ENCODE results near the gene RGS1. TPM values are rescaled to one million over a fixed set of nuclear protein-coding genes. Genes with fewer than 3 reads are reported as not detected.
A peak's percentile ranks its signal among the peaks of the same experiment; 100 is the strongest.
"Not testable (repeated sequence)": the region's sequence is repeated elsewhere in the genome, so short reads cannot be mapped to it uniquely, and the experiment has no call there.

The RGS1 gene
- total RNA-seq, 5 donors from 2014 or later (not counting 1 experiment from before 2014, with no cell fraction given): 7.1 to 439 (median 15.3) TPM

DNA sequence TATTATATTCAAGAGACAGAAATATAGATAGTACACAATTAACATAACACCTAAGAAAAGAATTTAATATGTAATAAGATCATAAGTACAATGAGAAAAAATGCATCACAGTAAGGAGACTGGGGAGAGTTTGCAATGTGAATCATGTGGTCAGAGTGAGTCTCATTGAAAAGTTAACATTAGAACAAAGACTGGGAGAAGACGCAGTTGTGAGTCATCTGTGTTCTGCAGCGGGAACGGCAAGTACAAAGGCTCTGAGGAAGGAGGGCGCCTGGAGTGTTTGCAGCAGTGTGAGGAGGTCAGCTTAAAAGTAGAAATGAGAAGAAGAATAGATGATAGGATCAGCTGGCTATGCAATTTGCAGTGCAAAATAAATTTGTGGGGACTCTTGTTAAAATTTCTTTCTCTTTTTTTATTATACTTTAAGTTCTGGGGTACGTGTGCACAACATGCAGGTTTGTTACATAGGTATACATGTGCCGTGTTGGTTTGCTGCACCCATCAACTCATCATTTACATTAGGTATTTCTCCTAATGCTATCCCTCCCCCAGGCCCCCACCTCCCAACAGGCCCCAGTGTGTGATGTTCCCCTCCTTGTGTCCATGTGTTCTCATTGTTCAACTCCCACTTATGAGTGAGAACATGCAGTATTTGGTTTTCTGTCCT, 44.4 kb upstream of the RGS1 start:
- H3K27ac ChIP-seq (ENCODE audit: low read length); H3K4me3 Mint-ChIP-seq; H3K27me3 Mint-ChIP-seq; H3K9me3 ChIP-seq; POLR2A ChIA-PET; H3K4me3 ChIP-seq (ENCODE audit: control insufficient read depth in 1 of 2, extremely low read depth in 1 of 2, low read length in 1 of 2); H3K36me3 ChIP-seq (ENCODE audit: control insufficient read depth in 2 of 2, extremely low read depth in 1 of 2, insufficient read depth in 1 of 2, low read length in 1 of 2); CTCF ChIA-PET; H3K36me3 Mint-ChIP-seq; H3K4me1 ChIP-seq (ENCODE audit: control insufficient read depth in 1 of 2, extremely low read depth in 1 of 2, insufficient read depth in 2 of 2, low read length in 2 of 2); H3K9me3 Mint-ChIP-seq; H3K27me3 ChIP-seq (replicated peaks in 1 of 2; ENCODE audit: control insufficient read depth in 2 of 2, extremely low read depth in 1 of 2, insufficient read depth in 2 of 2, low read length in 1 of 2): not testable (repeated sequence)
- Mint-ChIP-seq H3K27ac (peak overlapping the region in 1 of 2 donors; percentile 8), H3K4me1 (peaks cover 21 to 36% (median 28%) of the 10 kb centered on the region in 3 donors)
- DNase-seq (peak in 23 of 35 experiments; percentile 12 to 61 (median 22)), ATAC-seq (replicated peaks in 1 of 4) (peak; percentile 95 to 98 (median 96))
- 7% methylated on average over 4 of the region's 6 CpGs for WGBS (ENCODE audit: insufficient coverage)

DNA sequence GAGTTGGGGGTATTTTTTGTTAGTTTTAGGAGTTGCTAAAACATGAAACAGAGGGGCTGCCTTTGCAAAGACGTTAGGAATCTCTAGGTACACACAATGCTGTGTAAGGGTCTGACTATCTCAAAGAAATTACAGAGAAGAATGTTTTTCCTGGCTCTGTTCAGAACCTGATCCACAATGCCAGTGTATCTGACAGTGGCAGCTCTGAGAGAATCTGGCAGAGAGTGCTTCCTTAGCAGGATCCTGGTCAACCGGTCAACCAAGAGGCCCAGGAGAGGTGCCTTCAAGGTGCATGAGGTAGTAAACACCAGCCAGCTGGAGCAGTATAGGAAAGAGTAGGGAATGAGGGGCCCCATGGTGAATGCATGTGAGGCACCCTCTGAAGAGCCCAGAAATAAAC, 40.9 kb upstream of the RGS1 start:
- H3K4me3 ChIP-seq (ENCODE audit: control insufficient read depth in 1 of 2, extremely low read depth in 1 of 2, low read length in 1 of 2): no peak overlapping the region
- POLR2A ChIA-PET: no interaction called here
- no peak overlapping the region for H3K27ac ChIP-seq (ENCODE audit: low read length)
- no peaks in the 10 kb centered on the region for H3K9me3 ChIP-seq
- H3K27me3 Mint-ChIP-seq: no peaks in the 10 kb centered on the region
- no peaks in the 10 kb centered on the region for H3K36me3 Mint-ChIP-seq
- peaks cover 6 to 12% of the 10 kb centered on the region in 2 experiments for H3K4me1 ChIP-seq (ENCODE audit: control insufficient read depth in 1 of 2, extremely low read depth in 1 of 2, insufficient read depth in 2 of 2, low read length in 2 of 2)
- peaks cover 37 to 54% (median 45%) of the 10 kb centered on the region in 3 donors for H3K4me1 Mint-ChIP-seq
- no peak for DNase-seq
- H3K36me3 ChIP-seq (ENCODE audit: control insufficient read depth in 2 of 2, extremely low read depth in 1 of 2, insufficient read depth in 1 of 2, low read length in 1 of 2): no peaks in the 10 kb centered on the region
- no peak overlapping the region for H3K27ac Mint-ChIP-seq
- no peak for ATAC-seq (replicated peaks in 1 of 4)
- 78% methylated on average over 2 of the region's 2 CpGs for WGBS (ENCODE audit: insufficient coverage)
- CTCF ChIA-PET: no interaction called here
- H3K4me3 Mint-ChIP-seq: no peak overlapping the region
- no peaks in the 10 kb centered on the region for H3K27me3 ChIP-seq (replicated peaks in 1 of 2; ENCODE audit: control insufficient read depth in 2 of 2, extremely low read depth in 1 of 2, insufficient read depth in 2 of 2, low read length in 1 of 2)
- no peaks in the 10 kb centered on the region for H3K9me3 Mint-ChIP-seq

DNA sequence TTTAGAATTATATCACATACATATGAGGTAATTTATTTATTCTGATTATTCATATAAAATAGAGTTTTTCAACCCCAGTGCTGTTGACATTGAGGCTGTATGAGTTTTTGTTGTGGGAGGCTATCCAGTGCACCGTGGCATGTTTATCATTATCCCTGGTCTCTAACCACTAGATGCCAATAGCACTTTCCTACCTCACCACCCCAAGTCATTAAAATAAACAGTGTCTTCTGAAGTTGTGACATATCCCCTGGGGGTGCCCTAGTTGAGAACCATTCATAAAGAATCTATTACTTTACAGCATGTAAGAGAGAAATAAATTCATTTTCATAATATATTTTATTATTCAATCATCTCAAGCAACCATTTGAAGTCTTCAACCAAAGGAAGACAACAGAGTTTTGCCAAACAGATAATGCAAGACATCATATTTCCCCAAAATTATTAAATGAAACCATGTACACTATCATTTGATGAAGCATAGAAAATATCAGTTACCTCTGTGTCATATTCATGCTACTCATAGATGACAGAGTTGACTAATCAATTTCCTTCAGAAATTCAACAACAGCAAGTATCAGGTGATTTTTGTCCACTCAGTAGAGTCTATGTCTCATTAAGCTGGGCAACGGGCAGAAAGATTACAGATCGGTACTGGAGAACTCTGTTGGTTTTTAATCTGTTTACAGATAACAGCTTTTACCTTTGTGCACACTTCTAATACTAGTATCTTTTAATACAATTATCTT, 39.5 kb upstream of the RGS1 start:
- CTCF ChIA-PET: no interaction called here
- H3K27me3 Mint-ChIP-seq: no peaks in the 10 kb centered on the region
- H3K27ac ChIP-seq (ENCODE audit: low read length): no peak overlapping the region

DNA sequence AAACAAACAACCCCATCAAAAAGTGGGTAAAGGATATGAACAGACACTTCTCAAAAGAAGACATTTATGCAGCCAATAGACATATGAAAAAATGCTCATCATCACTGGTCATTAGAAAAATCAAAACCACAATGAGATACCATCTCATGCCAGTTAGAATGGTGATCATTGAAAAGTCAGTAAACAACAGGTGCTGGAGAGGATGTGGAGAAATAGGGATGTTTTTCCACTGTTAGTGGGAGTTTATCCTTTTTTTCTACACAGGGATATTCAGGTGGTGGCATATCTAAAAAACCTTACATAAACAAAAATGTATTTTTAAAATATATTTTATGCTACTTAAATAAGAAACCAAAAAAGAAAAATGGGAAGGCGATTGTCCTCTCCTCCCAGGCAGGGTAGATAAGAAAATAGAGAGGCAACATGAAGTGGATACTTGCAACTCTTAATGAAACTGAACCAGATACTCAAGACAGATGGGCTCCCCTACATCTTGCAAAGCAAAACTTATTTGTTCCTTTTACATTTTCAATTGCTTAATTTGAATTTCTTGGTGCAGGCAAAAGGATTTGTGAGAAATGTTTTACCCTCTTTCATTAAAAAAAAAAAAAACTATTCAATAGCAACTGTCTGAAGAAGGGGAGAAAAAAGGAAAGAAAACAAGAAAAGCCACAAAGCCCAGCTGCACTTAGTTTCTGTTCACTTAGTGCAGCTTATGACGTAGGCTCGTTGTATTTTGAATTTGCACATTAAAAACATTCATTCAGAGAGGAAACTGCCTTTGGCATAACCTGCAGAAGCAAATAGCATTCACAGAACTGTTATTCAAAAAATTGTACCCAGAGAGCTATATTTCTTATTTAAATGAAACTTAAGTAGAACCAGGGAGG, 36.9 kb upstream of the RGS1 start:
- H3K9me3 ChIP-seq: no peaks in the 10 kb centered on the region
- Mint-ChIP-seq H3K4me3 (peak overlapping the region; percentile 39 to 49 (median 49)), H3K36me3 (no peaks in the 10 kb centered on the region), H3K4me1 (peaks cover 28 to 57% (median 33%) of the 10 kb centered on the region in 3 donors), H3K27ac (peak overlapping the region; percentile 88 to 94), H3K9me3 (no peaks in the 10 kb centered on the region), H3K27me3 (no peaks in the 10 kb centered on the region)
- DNase-seq (peak in 23 of 35 experiments; percentile 10 to 78 (median 40)), ATAC-seq (replicated peaks in 1 of 4) (peak; percentile 80 to 89 (median 84))
- WGBS (ENCODE audit: insufficient coverage): no CpG with 5 or more reads among the region's 3 CpGs
- no peak overlapping the region for H3K4me3 ChIP-seq (ENCODE audit: control insufficient read depth in 1 of 2, extremely low read depth in 1 of 2, low read length in 1 of 2)
- H3K36me3 ChIP-seq (ENCODE audit: control insufficient read depth in 2 of 2, extremely low read depth in 1 of 2, insufficient read depth in 1 of 2, low read length in 1 of 2): no peaks in the 10 kb centered on the region
- peak overlapping the region; percentile 72 for H3K27ac ChIP-seq (ENCODE audit: low read length)
- POLR2A ChIA-PET: interaction anchor here (0.6 to 2.0 kb wide), 16 partner anchors 11 to 1051 kb away, joined by 3 to 27 read pairs (median 4); no protein-coding TSS in a partner anchor
- CTCF ChIA-PET: interaction anchor here (0.6 to 1.8 kb wide), 10 partner anchors 15 to 70 kb away, joined by 3 to 18 read pairs (median 6); no protein-coding TSS in a partner anchor
- H3K27me3 ChIP-seq (replicated peaks in 1 of 2; ENCODE audit: control insufficient read depth in 2 of 2, extremely low read depth in 1 of 2, insufficient read depth in 2 of 2, low read length in 1 of 2): no peaks in the 10 kb centered on the region
- H3K4me1 ChIP-seq (ENCODE audit: control insufficient read depth in 1 of 2, extremely low read depth in 1 of 2, insufficient read depth in 2 of 2, low read length in 2 of 2): peaks cover 6 to 10% of the 10 kb centered on the region in 2 experiments

More for the DNA sequence above, 39.5 kb upstream of the RGS1 start:
- WGBS (ENCODE audit: insufficient coverage): no CpG with 5 or more reads among the region's 3 CpGs
- H3K36me3 Mint-ChIP-seq: no peaks in the 10 kb centered on the region
- POLR2A ChIA-PET: interaction anchor here in 1 of 2 donors (0.5 kb wide), 1 partner anchor 522 kb away, joined by 4 read pairs; no protein-coding TSS in a partner anchor
- H3K27ac Mint-ChIP-seq: no peak overlapping the region
- Histone ChIP-seq H3K9me3 (no peaks in the 10 kb centered on the region), H3K4me3 (ENCODE audit: control insufficient read depth in 1 of 2, extremely low read depth in 1 of 2, low read length in 1 of 2) (no peak overlapping the region), H3K27me3 (replicated peaks in 1 of 2; ENCODE audit: control insufficient read depth in 2 of 2, extremely low read depth in 1 of 2, insufficient read depth in 2 of 2, low read length in 1 of 2) (no peaks in the 10 kb centered on the region), H3K4me1 (ENCODE audit: control insufficient read depth in 1 of 2, extremely low read depth in 1 of 2, insufficient read depth in 2 of 2, low read length in 2 of 2) (peaks cover 6 to 10% of the 10 kb centered on the region in 2 experiments), H3K36me3 (ENCODE audit: control insufficient read depth in 2 of 2, extremely low read depth in 1 of 2, insufficient read depth in 1 of 2, low read length in 1 of 2) (no peaks in the 10 kb centered on the region)
- DNase-seq: no peak
- no peak overlapping the region for H3K4me3 Mint-ChIP-seq
- H3K9me3 Mint-ChIP-seq: no peaks in the 10 kb centered on the region
- ATAC-seq (replicated peaks in 1 of 4): no peak
- H3K4me1 Mint-ChIP-seq: peaks cover 34 to 52% (median 41%) of the 10 kb centered on the region in 3 donors

DNA sequence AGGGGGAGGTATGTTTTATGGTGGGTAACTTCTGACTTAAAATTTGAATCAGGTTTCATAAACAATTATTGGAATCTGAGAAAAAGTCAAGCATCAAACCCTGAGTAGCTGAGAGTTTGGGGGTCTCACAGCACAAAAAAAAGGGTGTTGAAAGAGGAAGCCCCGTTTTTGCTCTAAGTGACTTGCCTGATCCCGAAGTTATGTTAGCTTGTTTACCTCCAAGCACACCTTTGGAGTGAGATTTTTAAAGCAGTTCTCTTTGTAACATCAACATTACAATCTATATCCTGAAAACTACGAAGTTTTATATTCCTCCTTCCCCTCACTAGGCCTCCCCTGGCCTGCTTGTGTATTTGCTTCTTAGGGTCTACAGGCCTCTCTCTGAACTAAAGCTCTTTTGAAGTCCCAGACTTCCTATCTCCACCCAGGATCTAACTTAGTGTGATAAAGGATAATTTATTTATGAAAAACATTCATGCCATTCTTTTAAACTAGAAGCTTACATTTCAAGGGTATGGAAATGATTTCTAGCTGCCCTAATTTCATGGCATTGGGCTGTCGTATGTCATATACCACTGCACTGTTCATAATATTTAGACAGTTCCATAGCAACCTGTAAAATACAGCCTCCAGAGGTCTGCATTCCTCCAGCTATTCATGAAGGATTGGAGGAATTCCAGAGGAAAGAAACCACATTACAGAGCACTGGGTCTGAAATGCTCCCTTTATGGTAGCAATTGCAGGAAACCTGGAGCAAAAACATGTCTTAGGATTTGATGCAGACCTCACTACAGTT, 36.1 kb upstream of the RGS1 start:
- Histone ChIP-seq H3K4me3 (ENCODE audit: control insufficient read depth in 1 of 2, extremely low read depth in 1 of 2, low read length in 1 of 2) (no peak overlapping the region), H3K36me3 (ENCODE audit: control insufficient read depth in 2 of 2, extremely low read depth in 1 of 2, insufficient read depth in 1 of 2, low read length in 1 of 2) (no peaks in the 10 kb centered on the region), H3K4me1 (ENCODE audit: control insufficient read depth in 1 of 2, extremely low read depth in 1 of 2, insufficient read depth in 2 of 2, low read length in 2 of 2) (peaks cover 8 to 10% of the 10 kb centered on the region in 2 experiments), H3K9me3 (no peaks in the 10 kb centered on the region), H3K27ac (ENCODE audit: low read length) (peak overlapping the region; percentile 72), H3K27me3 (replicated peaks in 1 of 2; ENCODE audit: control insufficient read depth in 2 of 2, extremely low read depth in 1 of 2, insufficient read depth in 2 of 2, low read length in 1 of 2) (no peaks in the 10 kb centered on the region)
- Mint-ChIP-seq H3K27ac (peak overlapping the region; percentile 88 to 94), H3K4me1 (peaks cover 30 to 62% (median 33%) of the 10 kb centered on the region in 3 donors), H3K4me3 (peak overlapping the region; percentile 10 to 49 (median 39)), H3K27me3 (no peaks in the 10 kb centered on the region), H3K9me3 (no peaks in the 10 kb centered on the region), H3K36me3 (no peaks in the 10 kb centered on the region)
- ATAC-seq (replicated peaks in 1 of 4) (peak in 2 of 4 experiments; percentile 33 to 39), DNase-seq (peak in 2 of 35 experiments; percentile 24 to 37)
- ChIA-PET CTCF (interaction anchor here (0.6 to 1.8 kb wide), 12 partner anchors 14 to 929 kb away, joined by 3 to 18 read pairs (median 4); no protein-coding TSS in a partner anchor), POLR2A (interaction anchor here (0.6 to 2.0 kb wide), 20 partner anchors 10 to 1050 kb away, joined by 3 to 27 read pairs (median 4); no protein-coding TSS in a partner anchor)
- WGBS (ENCODE audit: insufficient coverage): no CpG with 5 or more reads among the region's 4 CpGs

All from T-cell (primary cell).